GM19238 (cell line): ENCODE results near the gene DCP1B.

Experiments
- DNase-seq: peaks from one replicate; pipeline ENCODE4 v3.0.0; 2011; ENCODE audit warnings: low spot score; ENCODE audit not compliant: insufficient read length

The DCP1B gene

GRCh38 chr12:2017546-2018337 is 13.5 kb upstream of the DCP1B start:
- DNase-seq: no peak

GRCh38 chr12:2016862-2017545 is 12.7 kb upstream of the DCP1B start:
- no peak for DNase-seq

- no peak for DNase-seq
Measured at GRCh38 chr12:2014231-2014630, 10.0 kb upstream of the DCP1B start.

- DNase-seq: no peak
Measured at GRCh38 chr12:2013527-2014223, 9.4 kb upstream of the DCP1B start.

- DNase-seq: no peak
Measured at GRCh38 chr12:2013086-2013485, 8.8 kb upstream of the DCP1B start.

GRCh38 chr12:2011643-2012607 is 7.7 kb upstream of the DCP1B start:
- no peak for DNase-seq

- no peak for DNase-seq
Measured at GRCh38 chr12:2009623-2010022, 5.4 kb upstream of the DCP1B start.

- no peak for DNase-seq
Measured at GRCh38 chr12:2008677-2009076, 4.4 kb upstream of the DCP1B start.

- peak; percentile 10 for DNase-seq
Measured at GRCh38 chr12:2003676-2004112, 563 bp downstream of the DCP1B start.

GRCh38 chr12:1995205-1995896 is 8.9 kb downstream of the DCP1B start:
- DNase-seq: no peak

GRCh38 chr12:1994429-1995143 is 9.7 kb downstream of the DCP1B start:
- no peak for DNase-seq

GRCh38 chr12:1993871-1994371 is 10.3 kb downstream of the DCP1B start:
- no peak for DNase-seq

- DNase-seq: no peak
Measured at GRCh38 chr12:1993341-1993740, 10.9 kb downstream of the DCP1B start.

GRCh38 chr12:1992732-1993131 is 11.5 kb downstream of the DCP1B start:
- DNase-seq: no peak

GRCh38 chr12:1989111-1989510 is 15.1 kb downstream of the DCP1B start:
- no peak for DNase-seq

- DNase-seq: no peak
Measured at GRCh38 chr12:1984759-1985158, 19.5 kb downstream of the DCP1B start.

GRCh38 chr12:1980282-1980681 is 24.0 kb downstream of the DCP1B start:
- no peak for DNase-seq

GRCh38 chr12:1978078-1978862 is 26.0 kb downstream of the DCP1B start:
- DNase-seq: no peak

GRCh38 chr12:1977588-1977987 is 26.7 kb downstream of the DCP1B start:
- DNase-seq: no peak
